HG03442 (cell line): ENCODE measurements around the gene PHF2.

Experiments used
- ATAC-seq: cut with Tn5 transposase; IDR thresholded peaks from one replicate; pipeline ENCODE4 v1.9.1; 2021; ENCODE audit warnings: mild to moderate bottlenecking, moderate library complexity; ENCODE audit not compliant: unreplicated experiment

The PHF2 gene

GRCh38 chr9:93598647-93599241 lies 22.4 kb downstream of the PHF2 start:
- no peak for ATAC-seq

- no peak for ATAC-seq
Measured at GRCh38 chr9:93599571-93600403, 23.4 kb downstream of the PHF2 start.

DNA sequence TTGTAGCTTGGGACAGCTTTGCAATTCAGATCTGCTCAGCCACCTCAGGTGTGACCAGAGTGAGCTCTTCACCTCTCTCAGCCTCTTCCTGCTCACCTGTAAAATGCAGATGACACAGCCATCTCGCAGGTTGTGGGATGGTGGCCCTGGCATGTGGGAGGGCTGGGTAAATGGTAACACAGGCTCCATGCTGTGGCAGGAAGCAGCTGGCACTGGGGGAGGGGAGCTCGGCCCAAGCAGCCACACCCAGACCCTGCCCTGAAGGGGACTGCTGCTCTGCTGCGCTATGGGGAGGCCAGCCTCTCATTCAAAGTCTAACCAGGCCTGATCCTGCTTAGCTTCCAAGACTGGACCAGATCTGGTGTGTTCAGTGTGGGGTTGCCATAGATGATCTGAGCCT lies 24.1 kb downstream of the PHF2 start:
- ATAC-seq: no peak

- ATAC-seq: no peak
Measured at GRCh38 chr9:93601063-93601462, 24.7 kb downstream of the PHF2 start.

DNA sequence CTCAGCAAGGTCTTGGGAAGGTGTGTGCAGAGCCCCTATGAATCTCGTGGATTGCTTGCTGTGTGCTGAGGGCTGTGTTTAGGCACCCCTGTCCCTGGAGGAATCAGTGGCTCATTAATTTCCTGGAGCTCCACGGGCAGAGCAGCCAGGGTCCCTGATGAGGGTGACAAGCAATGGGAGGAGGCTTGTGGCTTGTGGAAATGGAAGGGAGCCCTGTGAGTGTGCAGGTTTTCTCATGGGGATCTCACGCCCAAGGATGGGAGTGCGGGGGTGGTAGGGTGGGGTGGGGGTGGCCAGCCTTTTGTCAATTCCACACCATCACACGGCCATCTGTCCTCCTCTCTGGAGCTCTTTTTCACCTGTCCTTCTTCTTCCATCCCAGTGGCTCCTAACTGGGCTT lies 25.3 kb downstream of the PHF2 start:
- ATAC-seq: no peak

DNA sequence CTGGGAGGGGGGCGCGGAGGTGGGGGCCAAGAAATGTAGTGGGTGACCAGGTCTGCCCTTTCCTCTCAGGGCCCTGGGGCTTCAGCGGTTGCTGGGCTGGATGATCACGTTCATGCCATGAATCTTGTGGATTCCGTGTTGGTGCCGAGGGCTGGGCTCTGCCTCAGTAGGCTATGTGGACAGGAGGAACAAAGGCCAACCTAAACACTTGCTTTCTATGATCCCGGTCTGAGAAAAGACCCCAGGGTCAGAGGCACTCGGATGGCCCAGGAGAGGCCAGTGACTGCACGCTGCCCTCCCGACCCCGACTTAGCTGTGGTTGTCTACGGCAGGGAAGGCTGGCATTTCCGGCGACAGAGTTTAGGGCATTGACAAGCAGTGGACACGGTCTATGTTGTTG lies 26.6 kb downstream of the PHF2 start:
- no peak for ATAC-seq

DNA sequence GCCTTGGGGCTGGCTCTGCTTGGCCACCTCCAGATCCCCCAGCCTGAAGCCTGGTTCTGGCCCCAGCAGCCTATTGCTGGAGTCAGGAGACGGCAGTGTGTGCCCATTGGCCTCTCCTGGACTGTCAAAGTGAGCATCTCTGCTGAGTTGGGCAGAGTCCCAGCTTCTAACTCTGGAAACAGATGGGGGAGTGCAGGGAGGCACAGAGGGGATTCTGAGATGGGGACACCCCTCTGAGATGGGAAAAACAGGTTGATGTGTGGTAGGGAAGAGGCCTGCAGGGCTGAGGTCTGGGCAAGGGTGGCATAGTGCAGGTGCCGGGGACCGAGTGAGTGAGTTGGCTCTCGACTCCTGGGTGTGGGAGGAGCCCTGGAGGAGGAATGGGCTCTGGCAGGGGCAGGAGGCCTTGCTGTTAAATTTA lies 27.5 kb downstream of the PHF2 start:
- no peak for ATAC-seq

GRCh38 chr9:93606187-93606586 lies 29.8 kb downstream of the PHF2 start:
- no peak for ATAC-seq

DNA sequence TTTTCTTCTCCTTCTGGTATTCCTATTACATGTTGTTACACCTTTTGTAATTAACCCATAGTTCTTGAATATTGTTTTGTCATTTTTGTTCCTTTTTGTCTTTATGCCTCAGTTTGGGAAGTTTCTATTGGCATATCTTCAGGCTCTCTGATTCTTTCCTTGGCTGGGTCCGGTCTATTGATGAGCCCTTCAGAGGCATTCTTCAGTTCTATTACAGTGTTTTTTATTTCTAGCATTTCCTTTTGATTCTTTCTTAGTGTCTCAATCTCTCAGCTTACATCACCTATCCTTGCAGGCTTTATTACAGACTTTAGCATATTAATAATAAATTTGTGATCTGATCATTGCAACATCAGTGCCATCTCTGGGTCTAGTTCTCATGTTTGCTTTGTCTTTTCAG lies 33.8 kb downstream of the PHF2 start:
- ATAC-seq: no peak

DNA sequence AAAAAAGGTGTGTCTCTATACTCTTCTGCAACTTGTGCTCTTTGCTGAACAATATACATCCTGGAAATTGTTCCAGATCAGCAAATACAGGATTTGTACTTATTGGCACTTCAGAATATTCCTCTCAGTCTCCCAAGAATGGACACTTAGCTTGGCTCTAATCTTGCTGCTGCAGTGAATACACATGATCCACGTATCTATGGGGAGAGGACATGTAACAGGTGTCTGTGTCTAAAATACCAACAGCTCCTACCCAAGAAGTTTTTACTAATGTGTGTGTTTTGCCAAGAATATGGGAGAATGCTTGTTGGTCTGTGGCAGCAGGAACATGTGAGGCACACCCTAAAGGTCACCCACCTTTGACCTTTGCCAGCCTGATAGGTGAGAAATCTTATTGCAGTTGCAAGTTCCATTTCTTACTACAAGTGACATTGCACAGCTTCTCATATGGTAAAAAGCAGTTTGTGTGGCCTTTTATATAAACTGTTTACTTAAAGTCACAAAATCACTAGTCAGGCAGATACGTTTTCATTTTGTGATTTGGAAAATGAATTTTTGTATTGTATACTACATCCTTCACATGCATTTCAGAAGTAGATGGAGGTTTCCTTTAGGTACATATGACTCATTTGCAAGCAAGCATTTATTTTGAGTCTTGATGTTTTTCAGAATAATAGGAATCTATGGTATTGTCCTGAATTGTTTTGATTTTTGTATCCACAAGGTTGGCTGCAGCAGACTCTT lies 35.8 kb downstream of the PHF2 start:
- ATAC-seq: no peak

- peak; percentile 87 for ATAC-seq
Measured at GRCh38 chr9:93612796-93613154, 36.4 kb downstream of the PHF2 start.

GRCh38 chr9:93613174-93613573 lies 36.8 kb downstream of the PHF2 start:
- no peak for ATAC-seq

DNA sequence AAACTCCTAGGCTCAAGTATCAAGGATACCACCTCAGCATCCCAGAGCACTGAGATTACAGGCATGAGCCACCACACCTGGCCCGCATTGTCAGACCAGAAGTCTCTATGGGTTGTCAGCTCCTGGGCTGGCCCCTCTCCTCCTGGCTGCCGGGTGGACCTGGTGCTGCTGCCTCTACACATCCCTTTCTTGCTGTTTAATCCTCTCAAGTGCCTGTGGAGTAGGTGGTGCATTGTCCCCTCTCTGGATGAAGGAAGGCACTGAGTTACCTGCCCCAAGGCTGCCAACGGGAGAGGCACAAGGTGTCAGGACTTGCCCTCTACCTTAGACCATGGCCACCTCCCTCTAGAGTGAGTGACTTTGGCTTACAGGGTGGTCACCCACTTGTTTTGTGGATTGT lies 37.4 kb downstream of the PHF2 start:
- ATAC-seq: no peak

- no peak for ATAC-seq
Measured at GRCh38 chr9:93614830-93615468, 38.6 kb downstream of the PHF2 start.

- no peak for ATAC-seq
Measured at GRCh38 chr9:93616044-93616443, 39.7 kb downstream of the PHF2 start.

GRCh38 chr9:93617273-93617672 lies 40.9 kb downstream of the PHF2 start:
- no peak for ATAC-seq

DNA sequence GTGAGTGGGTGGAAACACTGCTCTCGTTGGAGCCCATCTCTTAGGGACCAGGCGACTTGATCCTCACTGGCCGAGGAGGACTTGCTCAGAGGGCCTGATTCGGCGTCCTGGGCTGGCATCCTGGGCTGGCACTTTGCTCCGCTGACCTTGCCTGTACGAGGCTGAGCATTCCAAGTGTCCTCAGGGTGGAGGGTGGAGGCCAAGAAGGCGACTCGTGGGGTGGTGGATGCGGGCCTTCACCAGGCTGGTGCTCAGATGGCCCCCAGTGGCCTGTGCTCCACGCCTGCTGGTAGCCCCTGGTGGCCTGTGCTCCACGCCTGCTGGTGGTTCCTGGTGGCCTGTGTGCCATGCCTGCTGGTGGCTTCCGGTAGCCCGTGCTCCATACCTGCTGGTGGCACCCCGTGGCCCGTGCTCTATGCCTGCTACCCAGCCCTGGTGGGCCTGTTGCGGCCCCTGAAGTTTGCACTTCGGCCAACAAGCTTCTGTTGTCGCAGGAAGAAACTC lies 42.9 kb downstream of the PHF2 start:
- ATAC-seq: no peak

GRCh38 chr9:93620041-93620506 lies 43.7 kb downstream of the PHF2 start:
- ATAC-seq: no peak

DNA sequence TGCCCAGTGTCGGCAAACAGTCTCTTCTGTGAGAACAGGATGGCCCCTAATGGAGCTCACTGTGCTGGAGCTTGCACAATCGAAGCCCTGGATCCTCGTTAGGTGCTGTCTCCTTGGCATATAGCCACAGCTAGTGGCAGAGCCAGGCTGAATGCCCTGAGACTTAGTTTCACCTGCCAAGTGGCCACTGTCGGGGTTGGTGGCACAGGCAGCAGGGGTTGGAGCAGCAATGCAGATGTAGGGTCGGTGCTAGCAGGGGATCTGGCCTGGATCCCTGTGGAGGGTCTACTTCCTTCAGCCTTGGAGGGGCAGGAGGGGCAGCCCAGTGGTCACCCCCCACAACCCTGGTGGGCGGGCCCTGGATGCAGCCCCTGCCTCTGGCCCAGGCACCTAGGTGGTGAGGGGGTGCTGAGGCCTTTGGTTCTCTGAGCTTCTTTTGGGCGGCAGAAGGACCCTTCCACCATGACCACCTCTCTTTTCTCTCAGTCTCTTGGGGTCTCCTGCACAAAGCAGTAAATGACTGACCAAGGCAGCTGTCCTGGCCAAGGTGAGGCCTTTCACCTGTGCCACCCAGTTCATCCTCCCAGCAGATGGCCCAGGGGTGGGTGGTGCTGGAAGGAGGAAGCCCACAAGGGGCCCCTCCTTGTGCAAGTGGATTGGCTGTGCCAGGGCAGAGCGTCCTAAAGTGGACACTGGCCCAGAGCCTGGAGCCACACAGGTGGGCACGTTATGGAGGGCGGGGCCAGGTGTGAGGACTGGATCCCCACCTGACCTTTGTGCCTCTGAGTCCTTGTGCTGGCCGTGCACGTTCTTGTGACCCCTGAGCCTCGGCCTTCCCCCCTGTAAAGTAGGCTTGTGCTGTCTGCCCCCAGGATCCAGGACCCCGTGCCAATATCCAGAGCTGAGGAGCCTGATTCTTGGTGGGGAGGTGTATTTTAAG lies 44.8 kb downstream of the PHF2 start:
- ATAC-seq: no peak

- ATAC-seq: no peak
Measured at GRCh38 chr9:93621922-93622321, 45.5 kb downstream of the PHF2 start.
